ENCODE data around the gene SEC24C. TPM values are rescaled to one million over a fixed set of nuclear protein-coding genes. Genes with fewer than 3 reads are reported as not detected.

The SEC24C gene
- total RNA-seq, 1 donor from 2014 or later = 102 TPM

DNA sequence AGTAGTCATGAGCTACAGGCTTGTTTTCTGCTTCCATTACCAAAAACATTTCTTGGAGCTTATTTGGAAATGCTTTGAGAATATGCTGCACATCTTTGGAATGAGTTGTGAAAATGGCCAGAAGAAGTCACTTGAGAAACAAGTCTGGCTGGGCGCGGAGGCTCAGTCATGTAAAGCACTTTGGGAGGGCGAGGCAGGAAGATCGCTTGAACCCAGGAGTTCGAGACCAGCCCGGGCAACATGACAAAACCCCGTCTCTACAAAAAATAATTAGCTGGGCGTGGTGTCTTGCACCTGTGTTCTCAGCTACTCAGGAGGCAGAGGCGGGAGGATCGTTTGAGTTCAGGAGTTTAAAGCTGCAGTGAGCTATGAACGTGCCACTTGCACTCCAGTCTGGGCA lies 36.8 kb downstream of the SEC24C start:
- peaks cover 6% of the 10 kb centered on the region for H3K27me3 Mint-ChIP-seq (ENCODE audit: unreplicated experiment)
- peak overlapping the region; percentile 45 for H3K27ac Mint-ChIP-seq (ENCODE audit: unreplicated experiment)
- H3K36me3 Mint-ChIP-seq (ENCODE audit: low read depth, unreplicated experiment) = peaks cover 18% of the 10 kb centered on the region
- no peaks in the 10 kb centered on the region for H3K9me3 Mint-ChIP-seq (ENCODE audit: unreplicated experiment)
- TF ChIP-seq, protein P1, sequence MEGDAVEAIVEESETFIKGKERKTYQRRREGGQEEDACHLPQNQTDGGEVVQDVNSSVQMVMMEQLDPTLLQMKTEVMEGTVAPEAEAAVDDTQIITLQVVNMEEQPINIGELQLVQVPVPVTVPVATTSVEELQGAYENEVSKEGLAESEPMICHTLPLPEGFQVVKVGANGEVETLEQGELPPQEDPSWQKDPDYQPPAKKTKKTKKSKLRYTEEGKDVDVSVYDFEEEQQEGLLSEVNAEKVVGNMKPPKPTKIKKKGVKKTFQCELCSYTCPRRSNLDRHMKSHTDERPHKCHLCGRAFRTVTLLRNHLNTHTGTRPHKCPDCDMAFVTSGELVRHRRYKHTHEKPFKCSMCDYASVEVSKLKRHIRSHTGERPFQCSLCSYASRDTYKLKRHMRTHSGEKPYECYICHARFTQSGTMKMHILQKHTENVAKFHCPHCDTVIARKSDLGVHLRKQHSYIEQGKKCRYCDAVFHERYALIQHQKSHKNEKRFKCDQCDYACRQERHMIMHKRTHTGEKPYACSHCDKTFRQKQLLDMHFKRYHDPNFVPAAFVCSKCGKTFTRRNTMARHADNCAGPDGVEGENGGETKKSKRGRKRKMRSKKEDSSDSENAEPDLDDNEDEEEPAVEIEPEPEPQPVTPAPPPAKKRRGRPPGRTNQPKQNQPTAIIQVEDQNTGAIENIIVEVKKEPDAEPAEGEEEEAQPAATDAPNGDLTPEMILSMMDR (IDR thresholded peaks at IDR 0.05; ENCODE audit: unreplicated experiment) = no peak
- peaks cover 28% of the 10 kb centered on the region for H3K4me1 Mint-ChIP-seq (ENCODE audit: unreplicated experiment)
- DNase-seq (ENCODE audit: low spot score) = no peak
- peak overlapping the region; percentile 99 for H3K4me3 Mint-ChIP-seq (ENCODE audit: unreplicated experiment)

DNA sequence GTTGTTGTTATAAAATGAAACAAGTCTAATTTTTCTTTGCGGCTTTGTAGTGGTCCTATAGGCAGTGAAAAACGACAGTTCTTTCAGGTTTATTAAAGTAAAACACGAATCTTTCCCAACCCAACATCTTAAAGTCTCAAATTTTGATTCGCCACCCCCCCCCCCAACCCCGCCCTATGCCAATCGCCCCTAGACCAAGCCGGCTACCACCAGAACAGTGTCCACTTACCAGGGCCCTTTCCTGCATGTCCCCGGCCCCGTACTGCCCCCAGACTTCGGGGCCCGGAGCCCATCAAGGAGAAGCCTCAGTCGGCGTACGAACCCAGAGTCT lies 37.3 kb downstream of the SEC24C start:
- H3K36me3 Mint-ChIP-seq (ENCODE audit: low read depth, unreplicated experiment) = peaks cover 22% of the 10 kb centered on the region
- TF ChIP-seq, protein P1 (IDR thresholded peaks at IDR 0.05; ENCODE audit: unreplicated experiment) = no peak
- peak overlapping the region; percentile 99 for H3K4me3 Mint-ChIP-seq (ENCODE audit: unreplicated experiment)

DNA sequence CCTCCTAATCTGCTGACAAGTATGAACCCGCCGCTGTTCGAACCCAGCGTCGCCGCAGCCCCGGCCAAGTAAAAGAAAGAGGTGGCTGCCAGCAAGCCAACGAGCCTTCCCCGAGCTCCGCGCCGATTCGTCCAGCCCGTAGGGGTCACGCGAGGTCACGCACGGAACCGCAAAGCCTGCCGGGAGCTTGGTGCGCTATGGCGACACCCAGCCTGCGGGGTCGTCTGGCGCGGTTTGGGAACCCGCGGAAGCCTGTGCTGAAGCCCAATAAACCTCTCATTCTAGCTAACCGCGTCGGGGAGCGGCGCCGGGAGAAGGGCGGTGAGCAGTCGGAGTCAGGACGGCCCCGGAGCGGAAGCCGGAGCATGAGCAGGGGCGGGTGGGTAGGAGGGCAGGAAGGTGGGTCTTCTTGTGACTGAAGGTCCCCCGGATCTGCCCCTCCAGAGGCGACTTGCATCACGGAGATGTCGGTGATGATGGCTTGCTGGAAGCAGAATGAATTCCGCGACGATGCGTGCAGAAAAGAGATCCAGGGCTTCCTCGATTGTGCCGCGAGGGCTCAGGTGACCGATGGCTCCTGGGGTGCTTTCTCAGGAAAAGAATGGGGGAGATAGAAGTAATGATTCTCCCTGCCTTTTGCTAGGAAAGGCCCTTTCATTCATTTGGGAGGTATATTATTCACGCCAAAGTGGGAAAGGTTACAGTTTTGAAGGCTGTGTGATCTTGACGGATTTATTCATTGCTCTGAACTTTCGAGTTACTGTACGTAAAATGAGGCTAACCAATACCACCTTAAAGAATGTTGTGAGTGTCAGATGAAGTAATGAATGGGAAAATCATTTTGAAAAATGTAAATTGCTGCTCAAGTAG lies 37.9 kb downstream of the SEC24C start, which contains the start of gene CHCHD1:
Gene CHCHD1 (plus strand): TSS at position 170 of the 870 bp plus-strand sequence. CDS start 28 bp downstream, at position 198.
- TF ChIP-seq, protein P1 (IDR thresholded peaks at IDR 0.05; ENCODE audit: unreplicated experiment) = no peak
- Mint-ChIP-seq H3K4me1 (ENCODE audit: unreplicated experiment) (peaks cover 37% of the 10 kb centered on the region), H3K27me3 (ENCODE audit: unreplicated experiment) (peaks cover 13% of the 10 kb centered on the region), H3K27ac (ENCODE audit: unreplicated experiment) (peak within 1 kb of the TSS; percentile 99), H3K9me3 (ENCODE audit: unreplicated experiment) (no peaks in the 10 kb centered on the region), H3K4me3 (ENCODE audit: unreplicated experiment) (peak within 1 kb of the TSS; percentile 99), H3K36me3 (ENCODE audit: low read depth, unreplicated experiment) (peaks cover 17% of the 10 kb centered on the region)
- DNase-seq (ENCODE audit: low spot score) = peak; percentile 87

More for the DNA sequence above, 37.3 kb downstream of the SEC24C start:
- peaks cover 11% of the 10 kb centered on the region for H3K27me3 Mint-ChIP-seq (ENCODE audit: unreplicated experiment)
- no peaks in the 10 kb centered on the region for H3K9me3 Mint-ChIP-seq (ENCODE audit: unreplicated experiment)
- DNase-seq (ENCODE audit: low spot score) = no peak
- peak overlapping the region; percentile 99 for H3K27ac Mint-ChIP-seq (ENCODE audit: unreplicated experiment)
- H3K4me1 Mint-ChIP-seq (ENCODE audit: unreplicated experiment) = peaks cover 33% of the 10 kb centered on the region

DNA sequence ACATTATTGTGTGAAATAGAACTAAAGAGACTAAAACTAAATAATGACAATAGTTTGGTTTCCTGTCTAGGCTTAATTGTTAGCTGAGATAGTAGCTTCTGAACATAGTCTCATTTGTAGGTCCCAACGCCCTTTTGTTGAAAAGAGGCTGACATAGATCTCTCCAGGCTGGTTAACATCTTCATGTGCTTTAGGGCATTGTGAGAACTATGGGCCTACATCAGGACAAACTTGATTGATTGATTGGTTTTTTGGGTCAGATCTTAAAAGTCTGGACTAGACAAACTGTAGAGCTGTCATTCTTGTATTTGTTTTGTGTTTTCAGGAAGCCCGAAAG lies 38.5 kb downstream of the SEC24C start:
- peaks cover 17% of the 10 kb centered on the region for H3K36me3 Mint-ChIP-seq (ENCODE audit: low read depth, unreplicated experiment)
- peaks cover 40% of the 10 kb centered on the region for H3K4me1 Mint-ChIP-seq (ENCODE audit: unreplicated experiment)
- no peak for DNase-seq (ENCODE audit: low spot score)
- H3K27ac Mint-ChIP-seq (ENCODE audit: unreplicated experiment) = peak overlapping the region; percentile 99
- peak overlapping the region; percentile 99 for H3K4me3 Mint-ChIP-seq (ENCODE audit: unreplicated experiment)
- TF ChIP-seq, protein P1 (IDR thresholded peaks at IDR 0.05; ENCODE audit: unreplicated experiment) = no peak
- no peaks in the 10 kb centered on the region for H3K9me3 Mint-ChIP-seq (ENCODE audit: unreplicated experiment)
- H3K27me3 Mint-ChIP-seq (ENCODE audit: unreplicated experiment) = peaks cover 13% of the 10 kb centered on the region

DNA sequence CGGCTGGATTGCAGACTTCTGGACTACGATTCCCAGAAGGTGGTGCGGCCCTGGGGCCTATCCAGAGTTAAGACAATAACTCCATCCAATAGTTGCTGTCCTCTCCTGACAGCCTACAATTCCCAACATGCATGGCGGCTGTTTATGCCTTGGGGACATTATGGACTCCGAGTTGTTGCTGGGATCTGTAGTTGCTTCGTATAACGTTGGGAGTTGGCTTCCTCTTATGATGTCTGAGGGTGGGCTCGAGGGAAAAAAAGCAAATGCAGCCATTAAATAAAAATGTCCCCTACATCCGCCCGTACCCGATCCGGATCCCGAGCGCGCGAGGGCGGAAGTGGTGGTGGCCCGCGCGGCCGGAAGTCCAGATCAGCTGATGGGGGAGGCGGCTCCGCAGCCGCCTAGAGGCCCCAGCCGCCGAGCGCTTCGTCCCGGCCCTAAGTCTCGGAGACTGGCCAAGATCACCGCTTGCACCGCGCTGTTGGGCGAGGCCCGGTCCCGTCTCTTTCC lies 41.1 kb downstream of the SEC24C start, which contains the start of gene ZSWIM8:
Gene ZSWIM8 (plus strand): TSS at position 396 of the 510 bp plus-strand sequence. CDS start 273 bp downstream, outside the sequence.
- no peaks in the 10 kb centered on the region for H3K9me3 Mint-ChIP-seq (ENCODE audit: unreplicated experiment)
- peak within 1 kb of the TSS; percentile 100 for H3K4me3 Mint-ChIP-seq (ENCODE audit: unreplicated experiment)
- peaks cover 10% of the 10 kb centered on the region for H3K27me3 Mint-ChIP-seq (ENCODE audit: unreplicated experiment)
- H3K27ac Mint-ChIP-seq (ENCODE audit: unreplicated experiment) = peak within 1 kb of the TSS; percentile 98
- H3K4me1 Mint-ChIP-seq (ENCODE audit: unreplicated experiment) = peaks cover 36% of the 10 kb centered on the region
- TF ChIP-seq, protein P1 (IDR thresholded peaks at IDR 0.05; ENCODE audit: unreplicated experiment) = no peak
- DNase-seq (ENCODE audit: low spot score) = peak; percentile 74
- peaks cover 20% of the 10 kb centered on the region for H3K36me3 Mint-ChIP-seq (ENCODE audit: low read depth, unreplicated experiment)
